Adrenal gland (tissue), 12 donors: Measurements from ENCODE around the gene CFLAR. TPM values are rescaled to one million over a fixed set of nuclear protein-coding genes. Genes with fewer than 3 reads are reported as not detected.

ENCODE experiments used
- DNase-seq, 7 donors: peaks; one replicate each; pipeline ENCODE4 v3.0.0-alpha.2; 2019 to 2020
- H3K27ac ChIP-seq, 5 donors: fragments of 200-600 bp; sonication (generic) in 4 of 5; 1 replicate in 3 of 5; 2 replicates in 2 of 5; pipeline versions ENCODE4 v1.5.1 to v1.8.0; 2016 to 2020; ENCODE audit warnings: mild to moderate bottlenecking in 1 of 5
- H3K27me3 ChIP-seq: fragments of 200-600 bp; 2 replicates; pipeline ENCODE4 v1.8.0; 2021
- H3K36me3 ChIP-seq, 2 donors: fragments of 200-600 bp; replicated peaks in 1 of 2; 1 replicate in 1 of 2; 2 replicates in 1 of 2; pipeline versions ENCODE4 v1.5.1 to v1.8.0; 2018 to 2022
- H3K4me1 ChIP-seq, 2 donors: fragments of 200-600 bp; replicated peaks in 1 of 2; 1 replicate in 1 of 2; 2 replicates in 1 of 2; pipeline versions ENCODE4 v1.5.1 to v1.8.0; 2018 to 2021
- H3K4me3 ChIP-seq, 4 donors: fragments of 200-600 bp; sonication (generic) in 3 of 4; one replicate each; pipeline ENCODE4 v1.5.1; 2016 to 2018
- H3K9me3 ChIP-seq, 3 donors: fragments of 200-600 bp; sonication (generic) in 1 of 3; replicated peaks in 1 of 3; 1 replicate in 2 of 3; 2 replicates in 1 of 3; pipeline versions ENCODE4 v1.5.1 to v1.8.0; 2016 to 2021
- POLR2A ChIP-seq, 2 donors: fragments of 450-650 bp; IDR thresholded peaks; one replicate each; pipeline ENCODE4 v1.6.1; 2017; ENCODE audit warnings: antibody characterized with exemption in 2 of 2, mild to moderate bottlenecking in 2 of 2, moderate library complexity in 1 of 2
- WGBS, 4 donors: extraction: QIAGEN DNeasy Blood & Tissue Kit in 2 of 4; methylation state at CpG; one replicate each; pipeline versions ENCODE4 v1.1.5 to v1.1.7; 2013 to 2017; 5-methylcytosine and 5-hydroxymethylcytosine counted together
- intact Hi-C, 2 donors: fragments of 100-400 bp; cut with DNase I; formaldehyde crosslinking; loops; one replicate each; pipeline versions ENCODE4 v1.14.1 to v1.15.0; 2022 to 2023
- polyA plus RNA-seq, 3 donors: library from polyadenylated mRNA; stranded (reverse); fragments of 200-250 nt in 2 of 3; fragments of 350-450 nt in 1 of 3; fragmentation: Illumina TruSeq in 1 of 3; extraction: RNeasy Lipid Tissue Mini Kit (QIAGEN cat#74804) in 1 of 3; gene quantifications; one replicate each; pipeline ENCODE4 v1.2.3, GENCODE V29; 2013 to 2014
- total RNA-seq, 9 donors: library from RNA; depleted of rRNA in 4 of 9; stranded (reverse); fragments of >200 nt in 4 of 9; fragments of 120-200 nt in 1 of 9; fragmentation: NEBNext Ultra II Directional in 1 of 9; extraction: Animal tissue kit (Norgen Biotek cat#: 25700) in 1 of 9; gene quantifications; one replicate each; pipeline versions ENCODE4 v1.1.0 to v1.2.4, GENCODE V29; 2013 to 2023
- TF ChIP-seq, protein P1 (sequence below), 6 experiments: fragments of 450-650 bp in 4 of 6; fragments of 200-600 bp in 2 of 6; sonication (generic) in 1 of 6; IDR thresholded peaks; 1 replicate in 5 of 6; 2 replicates in 1 of 6; pipeline versions ENCODE4 v1.5.1 to v1.8.0; 2016 to 2021; ENCODE audit warnings: antibody characterized with exemption in 6 of 6, mild to moderate bottlenecking in 2 of 6, moderate library complexity in 1 of 6
- donor health status: healthy with polysubstance abuse.
- donor health status: Bipolar disorder and iron deficiency.
- donor health status: DM: yes; HTN: yes; CAD: no.
- donor health status: DM: no; HTN: no; CAD: no.
- donor health status: DM: no; HTN: no; CAD: no.
- donor health status: DM: yes; HTN: yes; CAD: no.

Gene CFLAR
- total and polyA plus RNA-seq, 12 donors: 47.1 to 267 (median 91.8) TPM

DNA sequence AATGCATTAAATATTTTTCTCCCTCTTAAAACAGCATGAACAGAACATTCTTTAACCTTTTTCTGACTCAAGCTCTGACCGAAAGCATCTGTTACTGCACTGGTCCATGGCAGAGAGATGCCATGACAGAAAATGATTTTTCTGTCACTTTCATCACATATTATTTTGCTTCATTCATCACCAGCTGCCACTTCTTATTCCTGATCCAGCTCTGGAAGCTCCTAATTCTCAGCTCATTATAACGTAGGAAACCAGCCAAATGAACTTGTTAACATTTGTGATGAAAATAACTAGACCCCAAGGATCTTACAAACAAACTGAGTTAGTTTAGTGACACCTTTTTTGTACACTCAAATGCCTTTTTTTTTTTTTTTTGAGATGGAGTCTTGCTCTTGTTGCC, 7.6 kb upstream of the CFLAR start:
- no peak overlapping the region for H3K27ac ChIP-seq
- no peaks in the 10 kb centered on the region for H3K9me3 ChIP-seq
- no peaks in the 10 kb centered on the region for H3K27me3 ChIP-seq
- H3K36me3 ChIP-seq: no peaks in the 10 kb centered on the region
- H3K4me3 ChIP-seq: no peak overlapping the region
- no peak for DNase-seq
- TF ChIP-seq POLR2A (IDR thresholded peaks at IDR 0.05): no peak
- TF ChIP-seq, protein P1, sequence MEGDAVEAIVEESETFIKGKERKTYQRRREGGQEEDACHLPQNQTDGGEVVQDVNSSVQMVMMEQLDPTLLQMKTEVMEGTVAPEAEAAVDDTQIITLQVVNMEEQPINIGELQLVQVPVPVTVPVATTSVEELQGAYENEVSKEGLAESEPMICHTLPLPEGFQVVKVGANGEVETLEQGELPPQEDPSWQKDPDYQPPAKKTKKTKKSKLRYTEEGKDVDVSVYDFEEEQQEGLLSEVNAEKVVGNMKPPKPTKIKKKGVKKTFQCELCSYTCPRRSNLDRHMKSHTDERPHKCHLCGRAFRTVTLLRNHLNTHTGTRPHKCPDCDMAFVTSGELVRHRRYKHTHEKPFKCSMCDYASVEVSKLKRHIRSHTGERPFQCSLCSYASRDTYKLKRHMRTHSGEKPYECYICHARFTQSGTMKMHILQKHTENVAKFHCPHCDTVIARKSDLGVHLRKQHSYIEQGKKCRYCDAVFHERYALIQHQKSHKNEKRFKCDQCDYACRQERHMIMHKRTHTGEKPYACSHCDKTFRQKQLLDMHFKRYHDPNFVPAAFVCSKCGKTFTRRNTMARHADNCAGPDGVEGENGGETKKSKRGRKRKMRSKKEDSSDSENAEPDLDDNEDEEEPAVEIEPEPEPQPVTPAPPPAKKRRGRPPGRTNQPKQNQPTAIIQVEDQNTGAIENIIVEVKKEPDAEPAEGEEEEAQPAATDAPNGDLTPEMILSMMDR (IDR thresholded peaks at IDR 0.05): no peak
- 85 to 97% (median 92%) methylated on average over 2 of the region's 2 CpGs for WGBS, 4 donors
- no peaks in the 10 kb centered on the region for H3K4me1 ChIP-seq
- intact Hi-C loops: no loop called here

DNA sequence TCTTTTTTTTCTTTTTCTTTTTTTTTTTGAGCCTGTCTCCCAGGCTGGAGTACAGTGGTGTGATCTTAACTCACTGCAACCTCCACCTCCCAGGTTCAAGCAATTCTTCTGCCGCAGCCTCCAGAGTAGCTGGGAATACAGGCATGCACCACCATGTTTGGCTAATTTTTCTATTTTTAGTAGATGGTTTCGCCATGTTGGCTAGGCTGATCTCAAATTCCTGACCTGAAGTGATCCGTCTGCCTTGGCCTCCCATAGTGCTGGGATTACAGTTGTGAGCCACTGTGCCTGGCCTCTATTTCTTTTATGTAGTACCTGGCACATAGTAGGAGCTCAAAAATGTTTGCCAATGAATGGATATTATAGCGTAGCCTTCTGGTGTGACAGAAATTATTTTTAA, 6.8 kb upstream of the CFLAR start:
- Histone ChIP-seq H3K9me3 (no peaks in the 10 kb centered on the region), H3K27me3 (no peaks in the 10 kb centered on the region), H3K36me3 (no peaks in the 10 kb centered on the region), H3K4me1 (no peaks in the 10 kb centered on the region), H3K4me3 (no peak overlapping the region), H3K27ac (no peak overlapping the region)
- WGBS, 4 donors: 86 to 95% (median 89%) methylated on average over 4 of the region's 4 CpGs
- intact Hi-C loops: no loop called here
- TF ChIP-seq POLR2A (IDR thresholded peaks at IDR 0.05): no peak
- TF ChIP-seq, protein P1 (IDR thresholded peaks at IDR 0.05): no peak
- no peak for DNase-seq

DNA sequence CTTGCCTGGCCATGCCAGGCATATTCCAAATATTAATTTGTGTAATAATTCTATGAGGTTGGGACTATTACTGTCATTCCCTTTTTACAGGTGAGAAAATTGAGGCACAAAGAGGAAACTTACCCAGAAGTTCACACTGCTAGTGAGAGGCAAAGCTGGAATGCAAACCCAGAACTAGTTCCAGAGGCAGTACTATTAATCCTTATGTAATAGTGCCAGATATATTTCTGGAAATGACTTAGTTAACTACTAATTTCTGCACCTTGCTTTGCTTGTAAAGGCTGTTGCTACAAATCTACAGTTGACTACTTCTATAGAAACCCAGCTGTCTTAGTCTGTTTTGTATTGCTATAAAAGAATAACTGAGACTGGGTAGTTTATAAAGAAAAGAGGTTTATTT, 5.3 kb upstream of the CFLAR start:
- Histone ChIP-seq H3K27ac (no peak overlapping the region), H3K4me1 (peaks cover 0 to under 1% of the 10 kb centered on the region in 2 donors), H3K4me3 (no peak overlapping the region), H3K36me3 (no peaks in the 10 kb centered on the region), H3K9me3 (no peaks in the 10 kb centered on the region), H3K27me3 (no peaks in the 10 kb centered on the region)
- intact Hi-C loops: no loop called here
- no peak for DNase-seq
- TF ChIP-seq, protein P1 (IDR thresholded peaks at IDR 0.05): no peak
- TF ChIP-seq POLR2A (IDR thresholded peaks at IDR 0.05): no peak

DNA sequence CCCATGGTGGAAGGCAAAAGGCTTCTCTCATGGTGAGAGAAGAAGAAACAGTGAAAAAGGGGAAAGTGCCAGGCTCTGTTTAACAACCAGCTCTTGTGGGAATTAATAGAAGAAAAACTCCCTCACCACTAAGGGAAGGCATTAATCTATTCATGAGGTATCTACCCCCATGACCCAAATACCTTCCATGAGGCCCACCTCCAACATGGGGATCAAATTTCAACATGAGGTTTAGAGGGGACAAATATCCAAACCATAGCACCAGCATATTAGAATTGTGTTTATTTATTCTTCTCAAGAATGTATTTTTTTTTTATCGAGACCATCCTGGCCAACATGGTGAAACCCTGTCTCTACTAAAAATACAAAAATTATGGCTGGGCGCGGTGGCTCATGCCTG, 4.9 kb upstream of the CFLAR start:
- no peak overlapping the region for H3K27ac ChIP-seq
- no peak for TF ChIP-seq POLR2A (IDR thresholded peaks at IDR 0.05)
- TF ChIP-seq, protein P1 (IDR thresholded peaks at IDR 0.05): no peak
- peaks cover 0 to 3% of the 10 kb centered on the region in 2 donors for H3K4me1 ChIP-seq
- H3K36me3 ChIP-seq: no peaks in the 10 kb centered on the region
- no peak for DNase-seq
- H3K9me3 ChIP-seq: no peaks in the 10 kb centered on the region
- H3K4me3 ChIP-seq: no peak overlapping the region
- 97 to 100% (median 98%) methylated on average over 3 of the region's 3 CpGs for WGBS, 4 donors
- no peaks in the 10 kb centered on the region for H3K27me3 ChIP-seq
- intact Hi-C loops: no loop called here
